GM18526 (cell line): ENCODE data around the gene C19orf44.

Source experiments
- POLR2A ChIP-seq: IDR thresholded peaks from 3 replicates; pipeline ENCODE4 v1.6.1; 2011; ENCODE audit not compliant: insufficient read length; ENCODE audit errors: extremely low read depth

C19orf44 gene

GRCh38 chr19:16525751-16526481 lies 29.7 kb downstream of the C19orf44 start:
- TF ChIP-seq POLR2A, result no peak

- TF ChIP-seq POLR2A, result no peak
These were observed 31.2 kb downstream of the C19orf44 start for GRCh38 chr19:16527334-16527935.

DNA sequence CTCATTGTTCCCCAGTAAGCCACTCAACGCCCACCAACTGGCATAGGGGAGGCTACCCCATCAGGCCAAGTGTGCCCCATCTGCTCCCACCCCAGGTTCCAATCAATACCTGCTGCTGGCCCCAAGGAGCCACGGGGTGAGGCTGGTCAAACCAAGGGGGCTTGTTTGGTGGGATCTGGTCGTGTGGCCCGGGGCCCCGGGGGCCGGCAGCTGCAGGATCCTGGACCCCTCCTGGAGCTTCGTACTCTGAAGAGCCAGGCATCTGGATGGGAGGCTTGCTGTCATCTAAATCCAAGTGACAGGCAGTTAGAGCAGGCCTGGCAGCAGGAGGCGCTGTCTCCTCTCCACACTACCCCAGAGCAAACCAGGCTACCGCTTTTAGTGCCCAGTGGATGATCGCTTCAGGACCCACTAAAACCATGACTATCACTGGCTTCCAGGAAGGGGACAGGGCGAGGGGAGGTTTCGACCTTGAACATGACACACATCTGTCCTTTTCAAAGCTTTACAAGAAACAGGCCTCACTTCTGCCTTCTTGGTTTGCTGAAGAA lies 31.9 kb downstream of the C19orf44 start:
- no peak for TF ChIP-seq POLR2A

DNA sequence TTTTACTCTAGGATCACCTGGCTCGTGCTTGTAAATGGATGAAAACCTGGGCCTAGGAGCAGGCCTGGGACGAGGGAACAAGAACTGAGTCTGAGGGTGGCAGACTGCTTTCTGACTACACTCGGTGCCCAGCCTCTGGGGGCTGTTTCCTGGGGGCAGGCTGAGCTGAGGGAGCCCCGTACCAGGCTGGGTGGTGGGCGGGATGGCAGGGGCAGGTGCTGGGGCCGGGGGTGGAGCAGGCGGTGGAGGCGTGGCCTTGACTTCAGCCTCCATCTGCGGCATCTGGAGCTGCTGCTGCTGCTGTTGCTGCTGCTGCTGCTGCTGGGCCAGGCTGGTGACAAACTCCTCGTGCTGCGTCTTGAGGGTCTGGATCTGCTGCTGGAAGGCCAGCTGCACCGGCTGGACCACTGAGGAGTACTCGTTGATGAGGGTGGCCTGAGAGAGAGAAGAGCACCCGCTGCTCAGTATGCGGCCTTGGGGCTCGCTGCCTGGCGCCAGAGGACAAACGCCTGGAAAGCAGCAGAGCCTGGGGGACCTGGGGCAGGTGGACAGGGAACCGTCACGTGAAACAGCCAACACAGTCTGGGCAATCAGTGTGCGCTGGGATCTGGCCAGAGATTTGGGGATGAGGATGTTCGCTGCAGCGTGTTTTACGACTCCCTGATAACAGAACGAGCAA lies 33.4 kb downstream of the C19orf44 start:
- no peak for TF ChIP-seq POLR2A

DNA sequence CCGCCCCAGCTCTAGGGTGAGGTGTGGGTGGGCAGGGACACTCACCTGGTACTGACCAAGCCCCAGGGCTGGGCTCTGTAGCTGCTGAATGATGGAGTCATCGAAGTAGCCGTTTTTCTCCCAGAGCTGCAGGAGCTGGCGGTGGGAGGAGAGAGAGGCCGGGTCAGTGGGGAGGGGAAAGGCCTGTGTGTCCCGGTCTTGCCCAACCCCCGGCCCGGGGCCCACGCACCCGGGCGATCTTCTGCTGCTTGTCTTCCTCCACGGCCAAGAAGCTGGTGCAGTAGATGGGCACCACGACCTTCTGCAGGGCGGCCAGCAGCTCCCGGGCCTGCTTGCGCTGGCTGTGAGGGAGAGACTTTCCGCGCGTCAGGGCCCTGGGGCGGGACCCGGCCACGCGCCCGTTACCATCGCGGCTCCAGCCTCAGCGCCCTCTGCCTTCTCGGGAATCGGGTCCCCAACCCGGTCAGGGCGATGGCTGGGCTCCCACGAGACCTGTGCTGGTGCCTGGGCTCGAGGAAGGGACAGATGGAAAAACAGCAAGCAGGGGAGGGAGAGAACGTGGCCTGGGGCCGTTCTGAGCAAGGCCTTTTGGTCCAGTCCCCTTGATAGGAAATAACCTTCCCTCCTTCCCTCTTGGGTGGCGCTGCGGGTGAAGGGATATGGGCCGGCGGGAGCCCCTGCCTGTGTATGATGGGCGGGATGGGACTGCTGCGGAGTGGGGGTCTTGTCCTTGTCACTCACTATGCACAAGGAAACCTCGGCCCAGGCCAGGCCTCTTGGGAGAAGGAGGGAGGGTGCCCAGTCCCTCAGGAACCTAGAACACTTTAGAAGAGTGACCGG lies 34.6 kb downstream of the C19orf44 start:
- TF ChIP-seq POLR2A, result no peak

DNA sequence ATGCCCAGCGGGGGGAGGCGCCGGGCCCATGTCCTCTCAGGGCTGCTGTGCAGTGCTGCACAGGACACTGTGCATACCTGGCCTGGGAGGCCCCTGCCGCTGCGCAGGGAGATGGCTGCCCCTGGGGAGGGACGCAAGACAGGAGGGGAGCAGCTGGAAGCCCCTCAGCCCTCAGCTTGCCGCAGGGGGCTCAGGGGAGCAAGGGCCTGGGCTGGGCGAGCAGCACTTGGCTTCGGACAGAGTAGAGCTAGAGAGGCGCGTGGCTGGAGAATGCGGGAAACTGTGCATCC lies 35.1 kb downstream of the C19orf44 start:
- no peak for TF ChIP-seq POLR2A

DNA sequence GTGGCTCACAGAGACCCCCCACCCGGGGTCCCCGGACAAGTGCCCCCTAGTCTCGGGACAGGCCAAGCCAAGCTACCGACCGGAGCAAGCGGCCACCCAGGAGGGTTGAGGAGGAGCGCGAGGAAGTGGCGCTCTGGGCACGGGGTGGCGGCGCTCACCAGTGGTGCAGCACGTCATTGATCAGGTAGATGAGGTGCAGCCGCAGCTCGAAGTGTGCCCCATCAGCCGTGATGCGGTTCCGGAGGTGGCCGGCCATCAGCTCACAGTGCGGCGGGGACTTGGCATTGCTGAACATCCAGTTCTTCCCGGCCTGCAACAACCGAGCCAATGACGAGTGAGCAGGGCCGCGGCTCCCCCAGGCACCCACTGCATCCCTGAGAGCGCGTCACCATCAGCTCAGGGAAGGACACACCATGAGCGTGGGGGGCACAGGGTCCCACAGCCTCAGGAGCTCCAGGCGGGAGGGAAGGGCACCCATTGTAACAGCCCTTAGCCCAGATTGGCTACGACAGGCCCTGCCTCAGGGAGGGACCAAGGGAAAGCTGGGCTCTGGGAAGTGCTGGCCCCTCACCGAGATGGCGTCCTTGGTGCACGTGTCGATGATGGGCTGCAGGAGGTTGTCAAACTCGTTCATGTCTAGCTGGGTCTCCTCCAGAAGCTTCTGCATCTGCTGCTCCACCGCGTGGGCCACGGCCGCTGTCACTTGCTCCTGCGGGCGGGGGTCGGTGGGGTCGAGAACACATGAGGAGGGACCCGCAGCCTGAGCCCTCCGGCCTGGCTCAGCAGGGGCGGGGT lies 36.4 kb downstream of the C19orf44 start:
- no peak for TF ChIP-seq POLR2A

DNA sequence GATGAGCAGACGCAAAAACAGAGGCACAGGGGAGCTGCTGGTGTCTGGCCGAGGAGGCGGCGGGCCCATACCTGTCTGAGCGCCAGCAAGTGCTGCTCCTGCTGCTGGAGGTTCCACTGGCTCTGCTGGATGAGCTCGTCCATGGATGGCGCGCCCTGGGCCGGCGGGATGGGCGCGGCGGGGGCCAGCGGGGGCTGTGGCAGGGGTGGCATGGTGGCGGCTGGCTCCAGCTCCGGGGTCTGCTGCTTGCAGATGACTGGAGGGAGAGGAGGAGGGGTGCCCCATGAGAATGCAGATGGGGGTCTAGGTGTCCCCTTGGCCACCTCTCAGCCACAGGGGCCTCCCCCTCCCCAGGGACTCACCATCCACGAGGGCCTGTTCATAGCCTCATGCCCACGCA lies 39.2 kb downstream of the C19orf44 start:
- no peak for TF ChIP-seq POLR2A

GRCh38 chr19:16536130-16536529 lies 39.9 kb downstream of the C19orf44 start:
- no peak for TF ChIP-seq POLR2A

DNA sequence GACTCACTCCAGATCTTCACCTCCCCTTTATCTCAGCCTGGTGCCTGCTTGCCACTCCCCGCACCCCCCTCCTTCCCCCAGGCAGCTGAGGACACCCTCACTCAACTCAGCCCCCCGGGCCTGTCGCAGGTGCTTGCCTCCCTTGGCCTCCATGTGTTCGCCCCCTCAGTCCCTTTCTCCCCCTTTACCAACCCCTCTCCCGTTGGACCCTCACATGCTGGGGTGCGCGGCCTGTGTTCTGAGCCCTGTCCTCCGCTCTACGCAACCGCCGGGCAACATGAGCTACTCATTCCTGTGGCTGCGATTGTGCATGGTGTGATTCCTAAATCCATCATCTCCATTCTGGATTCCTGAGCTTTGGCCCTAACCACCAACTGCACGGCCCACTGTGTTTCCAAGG lies 40.9 kb downstream of the C19orf44 start:
- TF ChIP-seq POLR2A, result no peak

GRCh38 chr19:16540948-16541347 lies 44.8 kb downstream of the C19orf44 start:
- no peak for TF ChIP-seq POLR2A

DNA sequence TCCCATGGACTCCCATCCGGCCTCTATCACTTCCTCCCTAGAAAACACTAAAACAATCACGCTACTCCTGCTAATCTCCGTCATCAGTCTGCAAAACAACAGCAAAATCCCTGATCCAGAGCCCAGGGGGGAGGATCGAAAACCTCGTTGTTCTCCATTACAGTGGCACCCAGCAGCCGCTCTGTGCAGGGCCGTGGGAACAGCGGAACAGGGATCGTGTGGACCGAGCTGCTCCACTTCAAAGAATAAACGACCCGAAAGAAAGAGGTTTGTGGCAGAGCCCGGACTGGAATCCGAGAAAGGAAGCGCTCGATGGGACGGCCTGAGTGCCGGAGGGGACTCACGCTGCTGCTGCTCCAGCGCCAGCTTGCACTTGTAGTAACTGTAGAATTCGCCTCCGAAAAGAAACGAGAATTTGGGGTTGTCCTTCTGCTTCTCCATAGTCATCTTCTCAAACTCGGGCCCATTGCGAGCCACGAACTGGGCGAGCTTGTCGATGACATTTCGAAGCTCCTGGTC lies 45.4 kb downstream of the C19orf44 start:
- TF ChIP-seq POLR2A, result no peak

GRCh38 chr19:16542045-16542909 lies 46.1 kb downstream of the C19orf44 start, which contains the start of gene CHERP:
TSS of gene CHERP (minus strand) at chr19:16542437. CDS start at chr19:16542378, 59 bp downstream.
- peak; percentile 89 for TF ChIP-seq POLR2A

GRCh38 chr19:16542910-16543472 lies 46.8 kb downstream of the C19orf44 start:
- TF ChIP-seq POLR2A, result no peak
